Epidermal melanocyte (primary cell): ENCODE data around the gene GADD45B.
A peak's percentile ranks its signal among the peaks of the same experiment; 100 is the strongest.
"Not testable (repeated sequence)": the region's sequence is repeated elsewhere in the genome, so short reads cannot be mapped to it uniquely, and the experiment has no call there.

Experiments
- DNase-seq: peaks from one replicate; pipeline ENCODE4 v3.0.0; 2011; ENCODE audit warnings: low spot score; ENCODE audit not compliant: insufficient read length

The GADD45B gene

GRCh38 chr19:2488405-2488941 is 12.5 kb downstream of the GADD45B start:
- no peak for DNase-seq

DNA sequence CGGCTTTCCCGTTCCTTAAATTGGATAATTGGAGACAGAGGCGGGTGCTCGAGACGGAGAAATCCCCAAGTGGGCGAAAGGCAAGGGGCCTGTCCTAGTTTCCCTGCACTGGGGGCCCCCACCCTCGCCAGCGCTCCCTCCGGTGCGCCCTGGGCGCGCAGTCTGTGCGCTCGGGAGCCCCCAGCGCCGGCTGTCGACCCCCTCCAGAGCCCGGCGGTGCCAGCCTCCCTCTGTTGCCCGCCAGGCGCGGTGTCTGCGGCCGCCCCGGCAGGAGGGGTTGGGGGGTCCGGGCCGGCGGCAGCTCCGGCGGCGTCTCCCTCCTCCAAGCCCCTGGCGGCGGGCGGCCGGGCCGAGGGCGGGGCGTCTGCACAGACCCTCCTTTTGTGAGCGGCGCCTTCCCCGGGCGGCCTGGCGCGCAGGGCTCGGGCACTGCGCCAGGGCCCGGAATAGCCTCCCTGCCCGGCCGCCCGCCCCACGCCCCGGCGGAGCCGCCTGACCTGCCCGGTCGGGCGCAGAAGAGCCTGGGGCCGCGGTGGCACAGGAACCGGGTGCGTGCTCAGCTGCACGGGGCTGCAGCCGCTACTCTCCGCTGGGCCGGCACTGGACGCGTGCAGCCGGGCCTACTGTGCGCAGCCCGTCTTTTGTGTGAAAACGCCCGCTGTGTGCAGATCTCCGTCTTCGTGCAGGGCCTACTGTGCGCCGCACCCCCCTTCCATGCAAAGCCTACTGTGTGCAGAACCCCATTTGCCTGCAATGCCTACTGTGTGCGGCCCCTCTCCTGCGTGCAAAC is 13.2 kb downstream of the GADD45B start:
- peak; percentile 81 for DNase-seq

GRCh38 chr19:2490659-2491058 is 14.7 kb downstream of the GADD45B start:
- DNase-seq: no peak

- peak; percentile 62 for DNase-seq
Observed at GRCh38 chr19:2491130-2491801, 15.3 kb downstream of the GADD45B start.

DNA sequence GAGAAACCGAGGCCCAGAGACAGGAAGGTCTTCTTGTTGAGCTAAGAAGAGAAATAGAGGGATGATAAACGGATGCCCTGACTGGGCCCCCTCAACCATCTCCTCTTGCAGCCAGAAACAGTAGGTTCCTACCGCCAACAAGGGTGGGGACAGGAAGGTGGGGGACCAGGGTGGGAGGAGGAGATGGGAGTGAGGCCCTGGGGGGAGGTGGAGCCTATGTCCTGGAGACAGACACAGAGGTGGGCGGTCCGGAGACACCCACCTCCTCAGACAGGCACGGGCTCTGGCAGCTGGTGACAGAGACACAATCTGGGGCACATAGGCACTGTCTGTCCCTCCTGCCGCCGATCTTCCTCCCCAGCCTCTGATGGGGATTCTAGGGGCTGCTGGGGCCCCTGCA is 16.9 kb downstream of the GADD45B start:
- DNase-seq: no peak

- DNase-seq: not testable (repeated sequence)
Observed at GRCh38 chr19:2493448-2493847, 17.5 kb downstream of the GADD45B start.

DNA sequence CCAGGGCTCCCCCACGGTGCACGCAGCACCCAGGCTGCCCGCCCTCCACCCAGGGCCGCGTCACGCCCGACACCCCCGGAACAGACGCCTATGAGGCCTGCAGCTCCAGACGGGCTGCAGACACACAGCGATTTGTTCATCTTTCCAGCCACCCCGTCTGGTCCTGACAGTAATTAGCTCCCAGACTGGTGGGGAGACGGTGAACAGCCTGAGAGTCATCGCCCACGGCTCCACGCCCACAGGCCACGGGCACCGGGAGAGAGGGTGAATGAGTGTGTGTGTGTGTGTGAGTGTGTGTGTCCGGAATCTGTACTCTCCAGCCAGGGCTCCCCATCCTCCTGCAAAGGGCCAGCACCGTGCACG is 18.1 kb downstream of the GADD45B start:
- DNase-seq: peak; percentile 4

DNA sequence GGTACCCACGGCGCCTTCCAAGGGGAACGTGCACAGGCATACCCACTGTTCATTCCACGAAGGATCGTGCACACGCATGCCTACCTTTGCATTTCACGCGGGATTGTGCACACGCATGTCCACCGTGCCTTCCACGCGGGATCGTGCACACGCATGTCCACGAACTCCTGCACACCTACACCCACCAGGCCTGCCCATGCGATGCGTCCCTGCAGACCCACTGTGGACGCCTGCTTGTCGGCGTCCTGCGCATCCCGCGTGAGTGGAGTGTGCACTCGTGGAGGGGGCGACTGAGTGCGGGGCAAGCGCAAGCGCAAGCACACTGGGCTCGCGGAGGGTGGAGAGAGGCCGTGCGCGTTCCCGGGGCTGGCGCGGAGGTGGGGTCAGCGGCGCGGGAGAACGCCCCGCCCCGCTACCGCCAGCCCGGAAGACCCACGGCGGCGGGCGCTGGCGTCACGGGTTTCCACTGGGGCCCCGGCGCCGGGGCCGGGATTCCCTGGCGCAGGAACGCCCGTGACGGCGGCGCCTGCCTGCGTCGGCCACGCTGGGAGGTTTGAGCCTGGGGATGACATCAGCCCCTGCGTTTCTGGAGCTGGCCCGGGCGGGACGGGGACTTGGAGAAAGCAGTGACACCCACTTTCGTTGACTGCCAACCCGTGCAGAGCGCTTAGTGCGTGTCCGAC is 18.7 kb downstream of the GADD45B start:
- peak; percentile 68 for DNase-seq

DNA sequence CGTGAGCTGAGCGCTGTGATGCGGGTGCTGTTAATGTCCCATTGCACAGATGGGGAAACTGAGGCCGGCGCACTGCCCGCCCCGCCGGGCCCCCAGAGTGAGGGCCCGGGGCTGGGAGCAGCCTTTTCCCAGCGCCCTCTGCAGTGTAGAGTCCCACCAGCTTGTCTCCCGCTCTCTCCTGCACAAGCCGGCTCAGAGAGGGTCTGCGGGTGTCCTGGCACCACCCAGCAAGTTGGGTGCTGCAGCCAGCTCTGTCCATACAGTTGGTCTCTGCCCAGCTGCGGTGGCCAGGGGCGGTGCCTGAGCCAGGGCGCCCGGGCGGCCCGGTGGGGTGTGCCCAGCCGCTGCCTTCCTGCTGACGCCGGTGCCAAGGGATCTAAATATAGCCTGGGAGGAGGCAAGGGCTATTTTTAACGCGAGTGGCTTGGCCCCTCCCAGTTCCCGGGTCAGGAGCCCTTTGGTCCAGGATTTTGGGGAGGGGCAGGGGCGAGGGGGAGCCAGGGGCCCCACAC is 19.3 kb downstream of the GADD45B start:
- DNase-seq: peak; percentile 81

DNA sequence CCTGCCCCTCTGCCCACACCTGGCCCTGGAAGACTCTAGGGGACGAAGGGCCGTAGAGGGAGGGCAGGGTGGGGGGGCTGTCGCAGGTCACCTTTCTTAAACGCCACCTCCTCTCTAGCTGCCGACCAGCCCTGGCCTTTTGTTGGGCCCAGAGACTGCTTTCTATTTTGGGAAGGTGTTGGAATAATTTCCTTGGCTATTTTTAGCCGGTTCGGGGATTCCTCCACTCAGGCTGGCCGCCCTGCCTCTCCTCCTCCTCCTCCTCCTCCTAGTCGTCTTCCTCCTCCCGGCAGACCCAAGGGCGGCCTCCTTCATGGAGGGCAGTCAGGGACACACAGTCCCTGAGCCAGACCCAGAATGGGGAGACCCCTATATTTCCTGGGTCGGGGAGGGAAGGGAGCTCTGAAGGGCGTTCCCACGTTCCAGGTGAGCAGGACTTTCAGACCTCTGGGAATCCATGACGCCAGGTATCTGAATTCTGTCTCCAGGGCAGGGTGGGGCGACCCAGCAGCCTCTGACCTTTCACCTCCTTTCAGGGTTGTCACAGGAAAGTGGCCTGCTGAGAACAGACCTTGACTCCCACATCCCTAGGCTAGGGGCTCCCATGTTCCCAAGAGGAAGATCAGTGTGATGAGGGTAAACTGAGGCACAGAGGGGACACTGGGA is 19.9 kb downstream of the GADD45B start:
- no peak for DNase-seq

DNA sequence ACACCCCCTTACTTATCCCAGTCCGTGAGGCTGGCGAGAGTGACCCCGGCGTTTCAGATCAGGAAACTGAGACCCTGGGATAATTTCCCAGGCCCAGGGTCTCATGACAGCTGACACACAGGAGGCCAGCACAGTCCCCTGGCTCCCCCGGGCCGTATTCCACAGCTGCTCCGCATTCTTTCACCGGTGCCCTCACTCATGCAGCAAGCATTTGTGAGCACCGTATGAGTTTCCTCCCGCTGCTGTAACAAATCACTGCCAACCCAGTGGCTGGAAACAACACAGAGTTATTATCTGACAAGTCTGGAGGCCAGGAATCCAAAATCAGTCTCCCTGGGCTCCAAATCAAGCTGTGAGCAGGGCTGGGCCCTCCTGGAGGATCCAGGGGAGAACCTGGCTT is 21.3 kb downstream of the GADD45B start:
- no peak for DNase-seq

- DNase-seq: no peak
Observed at GRCh38 chr19:2500156-2500555, 24.2 kb downstream of the GADD45B start.

DNA sequence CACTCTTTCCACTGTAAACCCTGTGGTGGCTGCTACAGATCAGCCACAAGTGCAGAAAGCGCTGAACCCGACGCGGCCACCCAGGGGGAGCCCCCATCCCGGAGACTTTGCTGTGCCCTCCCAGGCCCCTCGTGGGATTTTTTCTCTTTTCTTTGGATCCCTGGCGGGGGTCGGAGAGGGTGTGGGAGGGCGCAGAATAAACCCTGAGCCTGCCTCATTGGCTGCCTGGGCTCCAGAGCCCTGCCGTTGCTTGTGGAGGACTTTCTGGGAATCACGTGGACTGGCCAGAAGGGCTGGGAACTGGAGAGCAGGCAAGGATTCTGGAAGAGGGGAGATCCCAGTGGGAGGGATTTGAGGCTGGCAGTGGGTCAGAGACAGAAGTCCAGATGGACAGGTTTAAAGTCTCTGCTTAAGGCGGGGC is 24.9 kb downstream of the GADD45B start:
- DNase-seq: no peak

DNA sequence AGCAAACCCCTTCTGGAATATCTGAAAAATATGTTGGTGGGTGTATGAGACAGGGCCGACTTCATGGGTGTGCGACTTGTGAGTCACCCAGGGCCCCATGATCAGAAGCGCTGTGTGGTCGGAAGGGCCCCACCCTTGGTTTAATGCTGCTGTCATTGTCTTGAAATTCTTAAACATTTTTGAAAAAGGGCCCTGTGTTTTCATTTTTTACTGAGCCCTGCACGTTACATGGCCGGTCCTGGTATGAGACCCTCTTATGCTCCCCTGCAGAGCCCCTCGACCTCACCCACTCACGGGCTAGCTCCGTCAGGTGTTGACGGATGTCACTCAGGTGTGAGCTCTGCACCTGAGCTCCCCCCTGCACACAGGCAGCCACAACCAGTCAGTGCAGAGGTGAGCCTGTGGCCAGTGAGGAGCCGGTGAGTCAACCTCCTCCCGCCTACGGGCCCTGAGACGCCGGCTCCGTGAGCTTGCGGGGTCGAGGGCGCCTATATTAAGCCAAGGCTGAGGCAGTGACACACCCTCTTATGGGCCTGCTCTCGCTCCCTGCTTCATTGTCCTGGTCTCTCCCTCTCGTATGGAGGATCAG is 27.7 kb downstream of the GADD45B start:
- no peak for DNase-seq

DNA sequence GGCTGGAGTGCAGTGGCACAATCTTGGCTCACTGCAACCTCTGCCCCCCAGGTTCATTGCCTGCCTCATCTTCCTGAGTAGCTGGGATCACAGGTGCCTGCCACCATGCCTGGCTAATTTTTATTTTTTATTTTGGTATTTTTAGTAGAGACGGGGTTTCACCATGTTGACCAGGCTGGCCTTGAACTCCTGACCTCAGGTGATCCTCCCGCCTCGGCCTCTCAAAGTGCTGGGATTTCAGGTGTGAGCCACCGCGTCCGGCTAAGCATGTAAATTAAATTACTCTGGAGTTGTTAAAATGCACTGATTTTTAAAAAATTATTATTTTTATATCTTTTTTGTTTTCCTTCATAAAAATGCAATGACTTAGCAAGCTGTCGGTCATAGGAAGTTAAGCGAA is 30.7 kb downstream of the GADD45B start:
- not testable (repeated sequence) for DNase-seq

DNA sequence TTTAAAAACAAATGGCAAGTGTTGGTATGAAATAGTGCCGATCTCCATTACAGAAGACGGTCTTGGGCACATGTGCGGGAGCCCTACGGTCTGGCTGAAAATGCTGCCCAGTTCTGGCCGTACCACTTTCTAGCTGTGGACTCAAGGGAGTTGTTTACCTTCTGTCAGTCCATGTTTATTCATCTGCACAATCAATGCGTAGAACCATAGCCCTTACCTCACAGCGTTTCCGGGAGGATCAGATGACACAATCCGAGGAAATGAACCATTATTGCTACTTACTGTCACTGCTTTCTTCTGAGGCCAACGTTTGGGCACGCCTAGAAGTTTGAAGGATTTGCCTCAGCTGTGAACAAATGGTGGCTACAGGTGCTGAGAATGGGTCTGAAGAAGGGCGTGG is 31.2 kb downstream of the GADD45B start:
- DNase-seq: no peak

DNA sequence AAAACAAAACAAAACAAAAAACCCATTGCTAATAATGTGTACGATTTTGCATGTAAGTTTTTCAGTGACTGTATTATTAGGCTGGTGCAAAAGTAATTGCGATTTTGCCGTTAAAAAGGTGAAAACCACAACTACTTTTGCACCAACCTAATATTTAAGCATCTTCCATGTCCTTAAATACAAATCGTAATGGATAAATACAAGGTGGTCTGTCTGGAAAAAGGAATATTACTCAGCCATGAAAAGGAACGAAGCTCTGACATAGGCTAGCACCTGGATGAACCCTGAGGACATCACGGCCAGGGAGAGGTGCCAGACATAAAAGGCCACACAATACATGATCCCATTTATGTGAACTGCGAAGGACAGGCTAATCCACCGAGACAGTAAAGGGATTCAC is 33.2 kb downstream of the GADD45B start:
- no peak for DNase-seq

GRCh38 chr19:2511570-2511969 is 35.6 kb downstream of the GADD45B start:
- no peak for DNase-seq

GRCh38 chr19:2511991-2512390 is 36.1 kb downstream of the GADD45B start:
- DNase-seq: no peak

- DNase-seq: no peak
Observed at GRCh38 chr19:2512523-2513431, 36.9 kb downstream of the GADD45B start.
